HepG2 (cell line): ENCODE measurements around the gene PDCD5. TPM values are rescaled to one million over a fixed set of nuclear protein-coding genes. Genes with fewer than 3 reads are reported as not detected.

Source experiments
- CBFB ChIP-seq: sonication (generic); formaldehyde crosslinking; IDR thresholded peaks from 2 replicates; pipeline ENCODE4 v1.4.0; 2020; ENCODE audit warnings: missing genetic modification reagents
- GLI4 ChIP-seq: sonication (generic); formaldehyde crosslinking; IDR thresholded peaks from 2 replicates; pipeline ENCODE4 v1.5.1; 2020; ENCODE audit warnings: missing genetic modification reagents, mild to moderate bottlenecking, moderate library complexity, borderline replicate concordance
- HMGA1 ChIP-seq: sonication (generic); formaldehyde crosslinking; conservative IDR thresholded peaks from 2 replicates; pipeline ENCODE4 v1.4.0; 2020; ENCODE audit warnings: missing genetic modification reagents
- HOXA5 ChIP-seq: sonication (generic); formaldehyde crosslinking; IDR thresholded peaks from 2 replicates; pipeline ENCODE4 v1.4.0; 2020; ENCODE audit warnings: missing genetic modification reagents
- JARID2 ChIP-seq: sonication (generic); formaldehyde crosslinking; IDR thresholded peaks from 2 replicates; pipeline ENCODE4 v1.8.1; 2023; ENCODE audit warnings: missing genetic modification reagents, inconsistent platforms; ENCODE audit not compliant: insufficient replicate concordance
- MED13 ChIP-seq: sonication (generic); formaldehyde crosslinking; IDR thresholded peaks from 2 replicates; pipeline ENCODE4 v1.5.0; 2020; ENCODE audit warnings: missing genetic modification reagents
- NFRKB ChIP-seq: fragments of 450-650 bp; IDR thresholded peaks from 2 replicates; pipeline ENCODE4 v1.6.1; 2017
- RXRA ChIP-seq: sonication (generic); formaldehyde crosslinking; IDR thresholded peaks from 2 replicates; pipeline ENCODE4 v1.5.1; 2020; ENCODE audit warnings: missing genetic modification reagents
- RXRB ChIP-seq: IDR thresholded peaks from 2 replicates; pipeline ENCODE4 v1.6.1; 2016; ENCODE audit warnings: borderline replicate concordance, missing genetic modification reagents, missing compliant biosample characterization
- TOPORS ChIP-seq: sonication (generic); formaldehyde crosslinking; IDR thresholded peaks from 2 replicates; pipeline ENCODE4 v1.8.0; 2023; ENCODE audit warnings: mild to moderate bottlenecking, missing genetic modification reagents
- ZMYM3 ChIP-seq: sonication (generic); formaldehyde crosslinking; IDR thresholded peaks from 2 replicates; pipeline ENCODE4 v1.5.1; 2020; ENCODE audit warnings: mild to moderate bottlenecking, missing genetic modification reagents
- ZNF224 ChIP-seq: sonication (generic); formaldehyde crosslinking; IDR thresholded peaks from 2 replicates; pipeline ENCODE4 v1.5.0; 2020; ENCODE audit warnings: mild to moderate bottlenecking, missing genetic modification reagents
- ZNF230 ChIP-seq: sonication (generic); formaldehyde crosslinking; IDR thresholded peaks from 2 replicates; pipeline ENCODE4 v1.4.0; 2020; ENCODE audit warnings: mild to moderate bottlenecking, missing genetic modification reagents
- ZNF350 ChIP-seq: sonication (generic); formaldehyde crosslinking; IDR thresholded peaks from 2 replicates; pipeline ENCODE4 v1.4.0; 2020; ENCODE audit warnings: mild to moderate bottlenecking, low read depth, missing genetic modification reagents, borderline replicate concordance
- ZNF547 ChIP-seq: sonication (generic); formaldehyde crosslinking; IDR thresholded peaks from 2 replicates; pipeline ENCODE4 v1.5.1; 2020; ENCODE audit warnings: mild to moderate bottlenecking, missing genetic modification reagents
- ZNF605 ChIP-seq: sonication (generic); formaldehyde crosslinking; IDR thresholded peaks from 2 replicates; pipeline ENCODE4 v1.8.0; 2022; ENCODE audit warnings: mild to moderate bottlenecking, missing genetic modification reagents
- ZNF615 ChIP-seq: sonication (generic); formaldehyde crosslinking; IDR thresholded peaks from 2 replicates; pipeline ENCODE4 v1.5.0; 2020; ENCODE audit warnings: mild to moderate bottlenecking, missing genetic modification reagents, borderline replicate concordance
- ZNF878 ChIP-seq: sonication (generic); formaldehyde crosslinking; IDR thresholded peaks from 2 replicates; pipeline ENCODE4 v1.8.1; 2023; ENCODE audit warnings: mild to moderate bottlenecking, missing genetic modification reagents, moderate library complexity
- polyA plus RNA-seq, 8 experiments: library from polyadenylated mRNA; depleted of rRNA in 3 of 8; stranded (reverse) in 7 of 8; unstranded in 1 of 8; fragments of >200 nt; fragmentation: Illumina TruSeq in 4 of 8; extraction: Trizol in 4 of 8; gene quantifications; 2 replicates each; pipeline versions ENCODE4 v1.2.1 to v1.2.3, GENCODE V29; 2011 to 2016; ENCODE audit warnings: low read depth in 4 of 8, missing spikeins in 1 of 8, mixed read lengths in 1 of 8; ENCODE audit not compliant: insufficient read depth in 1 of 8
- total RNA-seq, 5 experiments: library from RNA; depleted of rRNA; stranded (reverse); fragments of >200 nt; fragmentation: Illumina TruSeq; extraction: Trizol; gene quantifications; 2 replicates each; pipeline ENCODE4 v1.2.3, GENCODE V29; 2016; ENCODE audit warnings: low read depth in 1 of 5
- TF ChIP-seq, protein P1 (sequence below): sonication (generic); formaldehyde crosslinking; IDR thresholded peaks from 2 replicates; pipeline ENCODE4 v1.8.0; 2022; ENCODE audit warnings: mild to moderate bottlenecking, missing genetic modification reagents
- TF ChIP-seq, protein P2 (sequence below): sonication (generic); formaldehyde crosslinking; IDR thresholded peaks from 2 replicates; pipeline ENCODE4 v1.5.0; 2020; ENCODE audit warnings: mild to moderate bottlenecking, missing genetic modification reagents
- TF ChIP-seq, protein P3 (sequence below): sonication (generic); formaldehyde crosslinking; IDR thresholded peaks from 2 replicates; pipeline ENCODE4 v1.4.0; 2020; ENCODE audit warnings: mild to moderate bottlenecking, missing genetic modification reagents
- TF ChIP-seq, protein P4 (sequence below): sonication (generic); formaldehyde crosslinking; IDR thresholded peaks from 2 replicates; pipeline ENCODE4 v1.4.0; 2020; ENCODE audit warnings: missing genetic modification reagents, borderline replicate concordance

Gene PDCD5
- total and polyA plus RNA-seq, 2 of the 13 experiments (the other 11 are each of a cell fraction or from before 2014, with no cell fraction given), result 56.3 to 332 TPM

DNA sequence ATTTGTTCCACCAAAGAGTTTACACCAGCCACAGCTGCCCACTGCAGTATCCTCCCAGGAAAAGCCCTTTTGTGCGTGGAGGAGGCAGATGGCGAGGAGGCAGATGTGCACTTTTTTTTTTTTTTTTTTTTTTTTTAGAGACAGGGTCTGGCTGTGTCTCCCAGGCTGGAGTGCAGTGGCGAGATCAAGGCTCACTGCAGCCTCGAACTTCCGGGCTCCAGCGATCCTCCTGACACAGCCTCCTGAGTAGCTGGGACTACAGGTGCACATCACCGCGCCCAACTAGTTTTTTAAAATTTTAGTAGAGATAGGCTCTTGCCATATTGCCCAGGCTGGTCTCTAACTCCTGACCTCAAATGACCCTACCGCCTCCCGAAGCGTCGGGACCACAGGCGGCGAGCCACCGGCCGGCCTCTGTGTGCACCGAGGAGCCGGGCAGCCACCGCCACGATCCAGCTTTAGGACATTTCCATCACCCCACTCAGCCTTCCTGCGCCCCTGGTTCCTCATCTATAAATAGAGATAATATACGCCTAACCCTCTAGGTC is 563 bp upstream of the PDCD5 start (continued):
- 0 out of 2 replicates have a peak, but pooled peaks have one; percentile 50 for TF ChIP-seq RXRB
- TF ChIP-seq GLI4 (CRISPR knock-in tag), result no peak
- no peak for TF ChIP-seq ZNF547 (CRISPR knock-in tag)
- TF ChIP-seq HOXA5 (CRISPR knock-in tag), result 0 out of 2 replicates have a peak, but pooled peaks have one; percentile 38
- TF ChIP-seq, protein P1, sequence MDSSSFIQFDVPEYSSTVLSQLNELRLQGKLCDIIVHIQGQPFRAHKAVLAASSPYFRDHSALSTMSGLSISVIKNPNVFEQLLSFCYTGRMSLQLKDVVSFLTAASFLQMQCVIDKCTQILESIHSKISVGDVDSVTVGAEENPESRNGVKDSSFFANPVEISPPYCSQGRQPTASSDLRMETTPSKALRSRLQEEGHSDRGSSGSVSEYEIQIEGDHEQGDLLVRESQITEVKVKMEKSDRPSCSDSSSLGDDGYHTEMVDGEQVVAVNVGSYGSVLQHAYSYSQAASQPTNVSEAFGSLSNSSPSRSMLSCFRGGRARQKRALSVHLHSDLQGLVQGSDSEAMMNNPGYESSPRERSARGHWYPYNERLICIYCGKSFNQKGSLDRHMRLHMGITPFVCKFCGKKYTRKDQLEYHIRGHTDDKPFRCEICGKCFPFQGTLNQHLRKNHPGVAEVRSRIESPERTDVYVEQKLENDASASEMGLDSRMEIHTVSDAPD (CRISPR knock-in tag), result no peak; the same call in 1 of the 2 replicates
- no peak for TF ChIP-seq HMGA1 (CRISPR knock-in tag)
- TF ChIP-seq, protein P2, sequence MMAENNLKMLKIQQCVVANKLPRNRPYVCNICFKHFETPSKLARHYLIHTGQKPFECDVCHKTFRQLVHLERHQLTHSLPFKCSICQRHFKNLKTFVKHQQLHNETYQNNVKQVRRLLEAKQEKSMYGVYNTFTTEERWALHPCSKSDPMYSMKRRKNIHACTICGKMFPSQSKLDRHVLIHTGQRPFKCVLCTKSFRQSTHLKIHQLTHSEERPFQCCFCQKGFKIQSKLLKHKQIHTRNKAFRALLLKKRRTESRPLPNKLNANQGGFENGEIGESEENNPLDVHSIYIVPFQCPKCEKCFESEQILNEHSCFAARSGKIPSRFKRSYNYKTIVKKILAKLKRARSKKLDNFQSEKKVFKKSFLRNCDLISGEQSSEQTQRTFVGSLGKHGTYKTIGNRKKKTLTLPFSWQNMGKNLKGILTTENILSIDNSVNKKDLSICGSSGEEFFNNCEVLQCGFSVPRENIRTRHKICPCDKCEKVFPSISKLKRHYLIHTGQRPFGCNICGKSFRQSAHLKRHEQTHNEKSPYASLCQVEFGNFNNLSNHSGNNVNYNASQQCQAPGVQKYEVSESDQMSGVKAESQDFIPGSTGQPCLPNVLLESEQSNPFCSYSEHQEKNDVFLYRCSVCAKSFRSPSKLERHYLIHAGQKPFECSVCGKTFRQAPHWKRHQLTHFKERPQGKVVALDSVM (CRISPR knock-in tag), result peak; percentile 93
- TF ChIP-seq, protein P3, sequence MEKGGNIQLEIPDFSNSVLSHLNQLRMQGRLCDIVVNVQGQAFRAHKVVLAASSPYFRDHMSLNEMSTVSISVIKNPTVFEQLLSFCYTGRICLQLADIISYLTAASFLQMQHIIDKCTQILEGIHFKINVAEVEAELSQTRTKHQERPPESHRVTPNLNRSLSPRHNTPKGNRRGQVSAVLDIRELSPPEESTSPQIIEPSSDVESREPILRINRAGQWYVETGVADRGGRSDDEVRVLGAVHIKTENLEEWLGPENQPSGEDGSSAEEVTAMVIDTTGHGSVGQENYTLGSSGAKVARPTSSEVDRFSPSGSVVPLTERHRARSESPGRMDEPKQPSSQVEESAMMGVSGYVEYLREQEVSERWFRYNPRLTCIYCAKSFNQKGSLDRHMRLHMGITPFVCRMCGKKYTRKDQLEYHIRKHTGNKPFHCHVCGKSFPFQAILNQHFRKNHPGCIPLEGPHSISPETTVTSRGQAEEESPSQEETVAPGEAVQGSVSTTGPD (CRISPR knock-in tag), result no peak
- peak; percentile 54; the same call in 1 of the 2 replicates for TF ChIP-seq RXRA
- TF ChIP-seq ZNF224 (CRISPR knock-in tag), result 0 out of 2 replicates have a peak, but pooled peaks have one; percentile 22
- TF ChIP-seq ZNF878 (CRISPR knock-in tag), result 0 out of 2 replicates have a peak, but pooled peaks have one; percentile 6
- no peak for TF ChIP-seq JARID2 (CRISPR knock-in tag)
- TF ChIP-seq ZNF615 (CRISPR knock-in tag), result no peak
- TF ChIP-seq NFRKB, result no peak
- TF ChIP-seq ZMYM3 (CRISPR knock-in tag), result no peak
- TF ChIP-seq ZNF230 (CRISPR knock-in tag), result peak; percentile 1; the same call in 1 of the 2 replicates
- TF ChIP-seq TOPORS (CRISPR knock-in tag), result 0 out of 2 replicates have a peak, but pooled peaks have one; percentile 11
- no peak for TF ChIP-seq CBFB (CRISPR knock-in tag)
- TF ChIP-seq ZNF605 (CRISPR knock-in tag), result peak; percentile 22; the same call in 1 of the 2 replicates
- TF ChIP-seq ZNF350 (CRISPR knock-in tag), result no peak
- no peak for TF ChIP-seq MED13 (CRISPR knock-in tag)
- TF ChIP-seq, protein P4, sequence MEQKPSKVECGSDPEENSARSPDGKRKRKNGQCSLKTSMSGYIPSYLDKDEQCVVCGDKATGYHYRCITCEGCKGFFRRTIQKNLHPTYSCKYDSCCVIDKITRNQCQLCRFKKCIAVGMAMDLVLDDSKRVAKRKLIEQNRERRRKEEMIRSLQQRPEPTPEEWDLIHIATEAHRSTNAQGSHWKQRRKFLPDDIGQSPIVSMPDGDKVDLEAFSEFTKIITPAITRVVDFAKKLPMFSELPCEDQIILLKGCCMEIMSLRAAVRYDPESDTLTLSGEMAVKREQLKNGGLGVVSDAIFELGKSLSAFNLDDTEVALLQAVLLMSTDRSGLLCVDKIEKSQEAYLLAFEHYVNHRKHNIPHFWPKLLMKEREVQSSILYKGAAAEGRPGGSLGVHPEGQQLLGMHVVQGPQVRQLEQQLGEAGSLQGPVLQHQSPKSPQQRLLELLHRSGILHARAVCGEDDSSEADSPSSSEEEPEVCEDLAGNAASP (CRISPR knock-in tag), result peak; percentile 71; the same call in 1 of the 2 replicates
